B cell (primary cell): ENCODE measurements around the gene GAREM2. TPM values are rescaled to one million over a fixed set of nuclear protein-coding genes. Genes with fewer than 3 reads are reported as not detected.

Source experiments
- ATAC-seq: fragments of 200-7000 bp; cut with Tn5 transposase; one replicate; pipeline ENCODE4 v1.10.0; 2021; ENCODE audit warnings: low read depth, mild to moderate bottlenecking, moderate number of reproducible peaks, moderate library complexity
- CTCF ChIA-PET: fragments of 350-600 bp; sonication (Branson Sonifier 250); formaldehyde crosslinking; loops from one replicate; lab custom pipeline; 2021; ENCODE audit warnings: antibody characterized with exemption, inconsistent platforms; lab: Charles Lee
- POLR2A ChIA-PET: fragments of 350-600 bp; sonication (Branson Sonifier 250); formaldehyde crosslinking; loops from one replicate; lab custom pipeline; 2021; ENCODE audit warnings: antibody characterized with exemption; lab: Charles Lee
- DNase-seq: peaks from one replicate; pipeline ENCODE4 v3.0.0; 2013
- H2AFZ ChIP-seq: 2 replicates; pipeline ENCODE4 v1.6.1; 2012; ENCODE audit warnings: mild to moderate bottlenecking, low read depth, low read length; ENCODE audit not compliant: insufficient read depth, poor library complexity, severe bottlenecking
- H3K27ac ChIP-seq, 2 donors: 1 replicate in 1 of 2; 2 replicates in 1 of 2; pipeline ENCODE4 v1.5.1; 2012 to 2013; ENCODE audit warnings: low read length in 2 of 2, mild to moderate bottlenecking in 2 of 2, moderate library complexity in 1 of 2
- H3K27me3 ChIP-seq, 4 experiments: fragments of 200-600 bp in 1 of 4; sonication (generic) in 1 of 4; replicated peaks in 1 of 4; 1 replicate in 2 of 4; 2 replicates in 2 of 4; pipeline versions ENCODE4 v1.6.1 to v1.7.0; 2013 to 2016; ENCODE audit warnings: low read length in 3 of 4, mild to moderate bottlenecking in 2 of 4, mixed read lengths in 1 of 4, moderate library complexity in 1 of 4; ENCODE audit not compliant: insufficient read depth in 4 of 4, control insufficient read depth in 3 of 4; ENCODE audit errors: control extremely low read depth in 1 of 4
- H3K36me3 ChIP-seq, 2 experiments: replicated peaks in 1 of 2; 1 replicate in 1 of 2; 2 replicates in 1 of 2; pipeline versions ENCODE4 v1.6.1 to v1.7.1; 2013; ENCODE audit warnings: low read length in 1 of 2; ENCODE audit not compliant: insufficient read depth in 2 of 2, control insufficient read depth in 1 of 2; ENCODE audit errors: control extremely low read depth in 1 of 2, extremely low read depth in 1 of 2
- H3K4me1 ChIP-seq, 2 donors: fragments of 200-600 bp in 1 of 2; sonication (generic) in 1 of 2; 1 replicate in 1 of 2; 2 replicates in 1 of 2; pipeline versions ENCODE4 v1.5.1 to v1.6.1; 2013 to 2017; ENCODE audit warnings: low read length in 2 of 2; ENCODE audit not compliant: control insufficient read depth in 2 of 2, insufficient read depth in 2 of 2
- H3K4me2 ChIP-seq: replicated peaks from 2 replicates; pipeline ENCODE3; 2012; ENCODE audit warnings: mild to moderate bottlenecking, low read depth, low read length; ENCODE audit not compliant: poor library complexity, severe bottlenecking
- H3K4me3 ChIP-seq, 5 experiments: fragments of 200-600 bp in 1 of 5; sonication (generic) in 1 of 5; 1 replicate in 3 of 5; 2 replicates in 2 of 5; pipeline versions ENCODE4 v1.5.1 to v1.7.0; 2011 to 2016; ENCODE audit warnings: low read length in 4 of 5, mild to moderate bottlenecking in 4 of 5, low read depth in 2 of 5, control low read depth in 1 of 5, moderate library complexity in 1 of 5; ENCODE audit not compliant: insufficient read depth in 1 of 5; ENCODE audit errors: control extremely low read depth in 1 of 5, extremely low read depth in 1 of 5
- H3K79me2 ChIP-seq: fragments of 200-600 bp; sonication (generic); one replicate; pipeline ENCODE4 v1.6.0; 2016; ENCODE audit warnings: low read length; ENCODE audit not compliant: control insufficient read depth, insufficient read depth
- H3K9ac ChIP-seq: fragments of 200-600 bp; sonication (generic); 2 replicates; pipeline ENCODE4 v1.6.1; 2017; ENCODE audit warnings: mild to moderate bottlenecking, low read length, moderate library complexity
- H3K9me3 ChIP-seq, 3 donors: one replicate each; pipeline versions ENCODE4 v1.6.1 to v1.7.1; 2013; ENCODE audit warnings: low read length in 2 of 3; ENCODE audit not compliant: control insufficient read depth in 2 of 3, insufficient read depth in 1 of 3; ENCODE audit errors: control extremely low read depth in 1 of 3
- H4K20me1 ChIP-seq: 2 replicates; pipeline ENCODE4 v1.6.0; 2012; ENCODE audit warnings: mild to moderate bottlenecking, low read length; ENCODE audit not compliant: insufficient read depth, control insufficient read depth, poor library complexity, severe bottlenecking
- H3K27ac Mint-ChIP-seq: one replicate; pipeline ENCODE4 v1.8.0; 2021; ENCODE audit warnings: mixed read lengths
- H3K27me3 Mint-ChIP-seq: one replicate; pipeline ENCODE4 v1.8.0; 2021; ENCODE audit warnings: mixed read lengths
- H3K4me1 Mint-ChIP-seq: one replicate; pipeline ENCODE4 v1.8.0; 2021; ENCODE audit warnings: mixed read lengths
- H3K4me3 Mint-ChIP-seq: one replicate; pipeline ENCODE4 v1.8.0; 2021; ENCODE audit warnings: mixed read lengths
- H3K9me3 Mint-ChIP-seq: one replicate; pipeline ENCODE4 v1.8.0; 2022; ENCODE audit warnings: mixed read lengths; ENCODE audit not compliant: insufficient read depth
- EZH2 ChIP-seq: IDR thresholded peaks from 2 replicates; pipeline ENCODE4 v1.6.1; 2012; ENCODE audit warnings: borderline replicate concordance, low read depth, mild to moderate bottlenecking, moderate library complexity, low read length; ENCODE audit not compliant: insufficient read depth, poor library complexity, severe bottlenecking
- WGBS: methylation state at CpG from one replicate; pipeline ENCODE4 v1.1.5; 2013; ENCODE audit warnings: missing lambda C conversion rate; ENCODE audit not compliant: insufficient coverage; 5-methylcytosine and 5-hydroxymethylcytosine counted together
- intact Hi-C: fragments of 100-400 bp; cut with micrococcal nuclease; formaldehyde crosslinking; loops from one replicate; pipeline ENCODE4 v1.10.0; 2022
- polyA plus RNA-seq: library from polyadenylated mRNA; depleted of rRNA; stranded (reverse); fragments of >200 nt; gene quantifications from 2 replicates; pipeline ENCODE4 v1.2.3, GENCODE V29; 2012
- total RNA-seq, 2 donors: library from RNA; stranded (reverse); fragments of 120-200 nt in 1 of 2; gene quantifications; 1 replicate in 1 of 2; 2 replicates in 1 of 2; pipeline versions ENCODE4 v1.2.3 to v1.2.4, GENCODE V29; 2013 to 2022
- TF ChIP-seq, protein P1 (sequence below): fragments of 200-600 bp; IDR thresholded peaks from one replicate; pipeline ENCODE4 v1.8.0; 2022; ENCODE audit warnings: antibody characterized with exemption, mild to moderate bottlenecking

GAREM2 gene
- total and polyA plus RNA-seq, 2 donors (not counting 1 experiment from before 2014, with no cell fraction given): 0.27 to 1.7 TPM

DNA sequence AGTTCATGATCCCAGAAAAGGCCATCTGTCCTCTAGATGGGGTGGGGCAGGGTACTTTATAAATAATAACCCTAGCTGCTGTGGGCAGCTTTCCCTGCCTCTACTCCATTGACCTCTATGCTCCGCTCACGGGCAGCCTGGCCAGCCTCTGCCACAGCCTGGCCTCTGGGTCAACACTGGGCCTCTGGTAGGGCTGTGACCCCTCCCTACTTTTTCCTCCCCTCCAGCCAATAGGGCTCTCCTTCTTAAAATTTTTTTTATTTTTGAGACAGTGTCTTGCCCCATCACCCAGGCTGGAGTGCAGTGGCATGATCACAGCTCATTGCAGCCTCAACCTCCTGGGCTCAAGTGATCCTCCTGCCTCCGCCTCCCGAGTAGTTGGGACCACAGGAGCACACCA is 4.1 kb upstream of the GAREM2 start:
- no peak overlapping the region for H3K27ac ChIP-seq
- POLR2A ChIA-PET: no interaction called here
- H3K79me2 ChIP-seq: no peaks in the 10 kb centered on the region
- no peak overlapping the region for H3K4me3 ChIP-seq
- H3K9me3 Mint-ChIP-seq: no peaks in the 10 kb centered on the region
- no peaks in the 10 kb centered on the region for H4K20me1 ChIP-seq
- no peaks in the 10 kb centered on the region for H3K36me3 ChIP-seq
- no peak overlapping the region for H3K4me2 ChIP-seq
- H3K4me1 ChIP-seq: peaks cover 12% of the 10 kb centered on the region in 2 donors
- DNase-seq (no peak), ATAC-seq (no peak)
- no peak overlapping the region for H2AFZ ChIP-seq
- H3K27me3 Mint-ChIP-seq: peaks cover 24% of the 10 kb centered on the region
- H3K4me3 Mint-ChIP-seq: no peak overlapping the region
- peaks cover 0 to 25% (median 7%) of the 10 kb centered on the region in 4 experiments for H3K27me3 ChIP-seq
- CTCF ChIA-PET: interaction anchor here (0.7 kb wide), 1 partner anchor 84 kb away, joined by 3 read pairs; no protein-coding TSS in a partner anchor
- H3K9me3 ChIP-seq: peaks cover 0 to 11% (median 0%) of the 10 kb centered on the region in 3 donors
- peaks cover 8% of the 10 kb centered on the region for H3K4me1 Mint-ChIP-seq
- no peak overlapping the region for H3K27ac Mint-ChIP-seq
- TF ChIP-seq, protein P1, sequence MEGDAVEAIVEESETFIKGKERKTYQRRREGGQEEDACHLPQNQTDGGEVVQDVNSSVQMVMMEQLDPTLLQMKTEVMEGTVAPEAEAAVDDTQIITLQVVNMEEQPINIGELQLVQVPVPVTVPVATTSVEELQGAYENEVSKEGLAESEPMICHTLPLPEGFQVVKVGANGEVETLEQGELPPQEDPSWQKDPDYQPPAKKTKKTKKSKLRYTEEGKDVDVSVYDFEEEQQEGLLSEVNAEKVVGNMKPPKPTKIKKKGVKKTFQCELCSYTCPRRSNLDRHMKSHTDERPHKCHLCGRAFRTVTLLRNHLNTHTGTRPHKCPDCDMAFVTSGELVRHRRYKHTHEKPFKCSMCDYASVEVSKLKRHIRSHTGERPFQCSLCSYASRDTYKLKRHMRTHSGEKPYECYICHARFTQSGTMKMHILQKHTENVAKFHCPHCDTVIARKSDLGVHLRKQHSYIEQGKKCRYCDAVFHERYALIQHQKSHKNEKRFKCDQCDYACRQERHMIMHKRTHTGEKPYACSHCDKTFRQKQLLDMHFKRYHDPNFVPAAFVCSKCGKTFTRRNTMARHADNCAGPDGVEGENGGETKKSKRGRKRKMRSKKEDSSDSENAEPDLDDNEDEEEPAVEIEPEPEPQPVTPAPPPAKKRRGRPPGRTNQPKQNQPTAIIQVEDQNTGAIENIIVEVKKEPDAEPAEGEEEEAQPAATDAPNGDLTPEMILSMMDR: no peak
- TF ChIP-seq EZH2: no peak
- WGBS: 100% methylated on average over 4 of the region's 4 CpGs
- H3K9ac ChIP-seq: no peak overlapping the region
- intact Hi-C loops: no loop called here

DNA sequence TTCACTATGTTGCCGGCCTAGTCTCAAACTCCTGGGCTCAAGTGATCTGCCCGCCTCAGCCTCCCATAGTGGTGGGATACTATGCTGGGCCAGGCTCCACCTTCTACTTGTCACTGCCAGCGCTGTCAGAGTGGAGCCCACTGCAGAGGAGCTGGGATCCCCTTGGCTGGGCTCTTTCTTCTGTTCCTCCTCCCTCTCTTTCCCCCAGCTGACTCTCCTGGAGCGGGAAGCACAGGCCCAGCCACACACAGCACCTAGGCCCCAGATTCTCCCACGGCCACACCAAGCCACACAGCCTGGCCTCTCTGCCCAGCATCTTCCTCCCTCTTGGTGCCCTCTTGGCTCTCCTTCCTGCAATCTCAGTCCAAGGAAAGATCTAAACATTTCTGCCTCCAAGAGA is 3.7 kb upstream of the GAREM2 start:
- 90% methylated on average over 5 of the region's 5 CpGs for WGBS
- Histone ChIP-seq H3K27me3 (peaks cover 0 to 30% (median 10%) of the 10 kb centered on the region in 4 experiments), H3K4me3 (no peak overlapping the region), H4K20me1 (no peaks in the 10 kb centered on the region), H3K36me3 (no peaks in the 10 kb centered on the region), H3K4me1 (peaks cover 14 to 17% of the 10 kb centered on the region in 2 donors), H2AFZ (no peak overlapping the region), H3K79me2 (no peaks in the 10 kb centered on the region), H3K27ac (no peak overlapping the region), H3K4me2 (no peak overlapping the region), H3K9ac (no peak overlapping the region), H3K9me3 (peaks cover 0 to 14% (median 0%) of the 10 kb centered on the region in 3 donors)
- Mint-ChIP-seq H3K27ac (no peak overlapping the region), H3K4me1 (peaks cover 9% of the 10 kb centered on the region), H3K4me3 (no peak overlapping the region), H3K27me3 (peaks cover 25% of the 10 kb centered on the region), H3K9me3 (no peaks in the 10 kb centered on the region)
- ATAC-seq (no peak), DNase-seq (no peak)
- POLR2A ChIA-PET: no interaction called here
- TF ChIP-seq, protein P1: no peak
- no peak for TF ChIP-seq EZH2
- CTCF ChIA-PET: interaction anchor here (0.7 kb wide), 1 partner anchor 85 kb away, joined by 3 read pairs; no protein-coding TSS in a partner anchor
- intact Hi-C loops: no loop called here
